Stimulated activated CD4-positive, alpha-beta T cell treated with anti-CD3 and anti-CD28 coated beads, Interleukin-15, amount 100 ng/mL, for 48 hours (primary cell): ENCODE measurements around the gene KIF3C.
"Not testable (repeated sequence)": the region's sequence is repeated elsewhere in the genome, so short reads cannot be mapped to it uniquely, and the experiment has no call there.

Experiments
- DNase-seq, 2 donors: peaks; one replicate each; pipeline ENCODE4 v3.0.0-alpha.2; 2020; ENCODE audit warnings: low read depth in 2 of 2

Gene KIF3C

DNA sequence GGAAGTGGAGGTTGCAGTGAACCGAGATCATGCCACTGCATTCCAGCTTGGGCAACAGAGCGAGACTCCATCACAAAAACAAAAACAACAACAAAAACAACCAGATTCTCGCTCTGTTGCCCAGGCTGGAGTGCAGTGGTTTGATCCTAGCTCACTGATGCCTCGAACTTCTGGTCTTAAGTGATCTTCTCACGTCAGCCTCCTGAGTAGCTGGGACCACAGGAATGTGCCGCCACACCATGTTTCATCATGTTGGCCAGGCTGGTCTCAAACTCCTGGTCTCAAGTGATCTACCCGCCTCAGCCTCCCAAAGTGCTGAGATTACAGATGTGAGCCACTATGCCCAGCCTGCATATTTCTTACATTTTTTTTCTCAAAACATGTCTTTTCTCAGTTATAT, 64.9 kb downstream of the KIF3C start:
- DNase-seq: not testable (repeated sequence)

DNA sequence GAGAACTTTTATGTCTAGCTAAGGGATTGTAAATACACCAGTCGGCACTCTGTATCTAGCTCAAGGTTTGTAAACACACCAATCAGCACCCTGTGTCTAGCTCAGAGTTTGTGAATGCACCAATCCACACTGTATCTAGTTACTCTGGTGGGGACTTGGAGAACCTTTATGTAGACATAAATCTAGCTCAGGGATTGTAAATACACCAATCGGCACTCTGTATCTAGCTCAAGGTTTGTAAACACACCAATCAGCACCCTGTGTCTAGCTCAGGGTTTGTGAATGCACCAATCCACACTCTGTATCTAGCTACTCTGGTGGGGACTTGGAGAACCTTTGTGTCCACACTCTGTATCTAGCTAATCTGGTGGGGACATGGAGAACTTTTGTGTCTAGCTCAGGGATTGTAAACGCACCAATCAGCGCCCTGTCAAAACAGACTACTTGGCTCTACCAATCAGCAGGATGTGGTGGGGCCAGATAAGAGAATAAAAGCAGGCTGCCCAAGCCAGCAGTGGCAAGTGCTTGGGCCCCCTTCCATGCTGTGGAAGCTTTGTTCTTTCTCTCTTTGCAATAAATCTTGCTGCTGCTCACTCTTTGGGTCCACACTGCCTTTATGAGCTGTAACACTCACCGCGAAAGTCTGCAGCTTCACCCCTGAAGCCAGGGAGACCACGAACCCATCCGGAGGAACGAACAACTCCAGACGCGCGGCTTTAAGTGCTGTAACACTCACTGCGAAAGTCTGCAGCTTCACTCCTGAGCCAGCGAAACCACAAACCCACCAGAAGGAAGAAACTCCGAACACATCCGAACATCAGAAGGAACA, 66.1 kb downstream of the KIF3C start:
- DNase-seq: peak; percentile 3 to 12

DNA sequence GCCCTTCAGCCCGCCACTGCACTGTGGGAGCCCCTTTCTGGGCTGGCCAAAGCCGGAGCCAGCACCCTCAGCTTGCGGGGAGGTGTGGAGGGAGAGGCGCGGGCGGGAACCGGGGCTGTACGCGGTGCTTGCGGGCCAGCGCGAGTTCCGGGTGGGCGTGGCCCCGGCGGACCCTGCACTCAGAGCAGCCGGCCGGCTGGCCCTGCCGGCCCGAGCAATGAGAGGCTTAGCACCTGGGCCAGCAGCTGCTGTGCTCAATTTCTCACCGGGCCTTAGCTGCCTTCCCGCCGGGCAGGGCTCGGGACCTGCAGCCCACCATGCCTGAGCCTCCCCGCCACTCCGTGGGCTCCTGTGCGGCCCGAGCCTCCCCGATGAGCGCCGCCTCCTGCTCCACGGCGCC, 66.9 kb downstream of the KIF3C start:
- DNase-seq: not testable (repeated sequence)

DNA sequence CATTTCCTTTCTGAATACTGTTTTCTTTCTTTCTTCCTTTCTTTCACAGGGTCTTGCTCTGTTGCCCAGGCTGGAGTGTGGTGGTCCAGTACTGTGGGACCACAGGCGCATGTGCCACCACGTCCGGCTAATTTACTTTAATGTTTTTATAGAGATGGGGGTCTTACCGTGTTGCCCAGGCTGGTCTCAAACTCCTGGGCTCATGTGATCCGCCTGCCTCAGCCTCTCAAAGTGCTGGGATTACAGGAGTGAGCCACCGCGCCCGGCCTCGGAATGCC, 68.7 kb downstream of the KIF3C start:
- DNase-seq: not testable (repeated sequence)

DNA sequence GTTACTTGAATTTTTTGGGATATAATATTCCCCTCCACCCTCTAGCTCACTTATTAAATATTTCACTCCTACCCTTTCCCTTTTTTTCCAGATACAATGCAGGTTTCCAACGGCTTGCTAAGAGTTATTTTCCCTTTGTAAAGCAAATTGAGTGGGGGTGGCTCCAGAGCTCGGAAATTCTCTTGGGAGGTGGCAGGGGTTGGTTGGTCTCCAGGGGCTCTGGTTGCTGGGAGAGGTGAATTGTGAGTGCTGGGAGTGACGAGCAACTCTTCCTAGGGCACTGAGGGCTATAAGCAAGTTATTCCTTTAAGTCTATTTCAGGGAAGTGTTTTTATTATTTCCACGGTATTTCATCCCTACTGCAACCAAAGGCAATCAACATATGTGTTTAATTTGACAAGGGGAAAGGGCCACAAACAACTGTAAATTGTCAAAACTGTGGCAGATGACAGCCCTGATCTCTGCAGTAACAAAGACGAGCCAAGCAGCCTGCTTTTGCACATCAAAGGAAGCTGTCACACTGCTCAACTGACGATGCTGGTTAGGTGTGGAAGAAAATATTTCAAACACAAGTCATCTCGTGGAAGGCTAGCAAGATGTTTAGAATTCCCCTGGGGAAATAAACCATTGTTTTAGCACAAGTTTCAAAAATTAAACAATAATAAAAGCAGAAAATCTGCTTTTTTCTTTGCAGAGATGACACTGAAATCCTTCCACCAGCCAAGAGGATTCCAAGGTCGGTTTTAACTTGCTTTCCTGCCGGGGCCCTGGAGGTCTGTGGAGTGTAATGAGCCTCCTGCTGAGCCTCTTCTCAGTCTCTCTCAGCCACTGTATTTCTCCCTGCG, 69.2 kb downstream of the KIF3C start:
- no peak for DNase-seq

DNA sequence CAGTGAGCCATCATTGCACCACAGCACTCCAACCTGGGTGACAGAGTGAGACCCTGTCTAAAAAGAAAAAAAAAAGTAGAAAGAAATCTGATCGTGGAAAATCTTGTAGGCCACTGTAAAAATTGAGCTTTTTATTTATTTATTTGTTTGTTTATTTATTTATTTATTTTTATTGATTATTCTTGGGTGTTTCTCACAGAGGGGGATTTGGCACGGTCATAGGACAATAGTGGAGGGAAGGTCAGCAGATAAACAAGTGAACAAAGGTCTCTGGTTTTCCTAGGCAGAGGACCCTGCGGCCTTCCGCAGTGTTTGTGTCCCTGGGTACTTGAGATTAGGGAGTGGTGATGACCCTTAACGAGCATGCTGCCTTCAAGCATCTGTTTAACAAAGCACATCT, 72.7 kb downstream of the KIF3C start:
- not testable (repeated sequence) for DNase-seq

DNA sequence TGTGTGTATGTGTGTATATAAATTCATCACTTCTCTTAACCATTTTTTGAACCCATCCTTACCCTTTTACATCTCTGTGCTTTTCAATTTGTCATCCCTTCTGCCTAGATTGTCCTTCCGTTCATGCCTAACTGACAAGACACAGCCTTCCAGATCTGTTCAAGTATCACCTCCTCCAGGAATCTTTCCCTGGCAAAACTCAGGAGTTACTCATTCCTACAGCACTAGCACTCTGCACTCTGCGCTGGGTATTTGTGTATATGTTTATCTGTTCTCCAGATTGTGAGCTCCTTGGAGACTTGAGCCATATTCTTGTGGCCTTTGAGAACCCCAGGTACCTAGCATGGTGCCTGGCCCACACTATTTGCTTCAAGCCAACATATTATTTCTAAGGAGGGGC, 77.2 kb downstream of the KIF3C start:
- DNase-seq: no peak

DNA sequence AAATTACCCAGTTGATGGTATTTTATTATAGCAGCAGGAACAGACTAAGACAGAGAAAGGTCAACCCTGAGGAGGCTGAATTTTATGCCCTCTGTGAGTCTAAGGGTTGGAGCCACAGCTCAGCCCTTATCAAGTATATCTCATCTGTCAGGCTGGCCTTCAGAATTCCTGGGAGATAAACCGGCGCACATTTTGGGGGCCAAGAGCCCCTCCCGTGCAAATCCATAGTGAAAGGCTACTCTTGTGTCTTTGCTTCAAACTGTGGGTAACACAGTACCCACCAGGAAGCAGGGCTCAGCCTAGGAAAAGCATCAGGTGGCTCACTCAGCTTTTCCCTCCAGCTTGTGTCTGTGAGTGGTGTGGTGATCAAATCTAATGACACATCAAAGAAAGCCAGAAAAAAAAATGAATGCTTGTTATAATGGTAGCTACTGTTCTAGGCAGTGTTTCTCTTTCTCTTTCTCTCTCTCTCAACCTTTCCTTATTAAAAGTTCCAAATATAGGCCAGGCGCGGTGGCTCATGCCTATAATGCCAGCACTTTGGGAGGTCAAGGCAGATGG, 79.0 kb downstream of the KIF3C start:
- DNase-seq: no peak

DNA sequence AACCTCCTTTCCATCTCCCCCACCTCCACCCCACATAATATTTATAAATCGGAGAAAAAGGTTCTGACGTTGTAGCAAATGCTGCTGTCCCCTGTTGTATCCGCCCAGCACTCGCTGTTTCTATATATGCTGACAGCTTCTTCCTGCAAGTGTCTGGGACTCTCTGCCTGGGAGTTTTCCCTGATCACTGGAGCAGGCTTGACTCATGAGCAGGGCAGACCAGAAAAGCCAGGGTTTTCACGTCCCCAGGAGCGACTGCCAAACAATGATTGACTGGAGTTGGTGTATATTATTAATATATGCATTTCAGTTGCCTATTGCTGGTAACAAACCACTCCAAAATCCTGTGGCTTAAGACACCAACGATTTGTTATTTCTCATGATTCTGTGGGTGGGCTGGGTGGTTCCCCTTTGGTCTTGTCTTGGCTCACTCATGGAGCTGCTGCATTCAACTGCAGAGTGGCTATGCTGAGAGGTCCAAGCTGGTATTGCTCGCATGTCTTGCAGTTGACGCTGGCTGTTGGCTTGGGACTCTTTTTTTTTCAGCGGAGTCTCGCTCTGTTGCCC, 82.8 kb downstream of the KIF3C start:
- DNase-seq: no peak

DNA sequence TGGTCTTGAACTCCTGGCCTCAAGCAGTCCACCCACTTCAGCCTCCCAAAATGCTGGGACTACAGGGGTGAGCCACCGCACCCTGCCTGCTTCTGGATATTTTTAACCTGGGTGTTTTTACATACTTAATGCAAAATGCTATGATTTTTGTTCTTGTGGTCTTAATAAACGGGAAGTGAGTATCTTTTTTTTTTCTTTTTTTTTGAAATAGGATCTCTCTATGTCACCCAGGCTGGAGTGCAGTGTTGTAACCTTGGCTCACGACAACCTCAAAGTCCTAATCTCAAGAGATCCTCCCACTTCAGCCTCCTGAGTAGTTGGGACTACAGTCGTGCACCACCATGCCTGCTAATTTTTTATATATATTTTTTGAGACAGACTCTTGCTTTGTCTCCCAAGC, 84.8 kb downstream of the KIF3C start:
- no peak for DNase-seq

DNA sequence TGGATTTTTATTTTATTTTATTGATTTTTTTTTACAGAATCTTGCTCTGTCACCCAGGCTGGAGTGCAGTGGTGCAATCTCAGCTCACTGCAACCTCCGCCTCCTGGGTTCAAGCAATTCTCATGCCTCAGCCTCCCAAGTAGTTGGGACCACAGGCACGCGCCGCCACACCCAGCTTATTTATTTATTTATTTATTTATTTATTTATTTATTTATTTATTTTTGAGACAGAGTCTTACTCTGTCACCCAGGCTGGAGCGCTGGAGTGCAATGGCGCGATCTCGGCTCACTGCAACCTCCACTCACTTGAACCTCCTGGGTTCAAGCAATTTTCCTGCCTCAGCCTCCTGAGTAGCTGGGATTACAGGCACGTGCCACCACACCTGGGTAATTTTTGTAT, 86.0 kb downstream of the KIF3C start:
- not testable (repeated sequence) for DNase-seq

DNA sequence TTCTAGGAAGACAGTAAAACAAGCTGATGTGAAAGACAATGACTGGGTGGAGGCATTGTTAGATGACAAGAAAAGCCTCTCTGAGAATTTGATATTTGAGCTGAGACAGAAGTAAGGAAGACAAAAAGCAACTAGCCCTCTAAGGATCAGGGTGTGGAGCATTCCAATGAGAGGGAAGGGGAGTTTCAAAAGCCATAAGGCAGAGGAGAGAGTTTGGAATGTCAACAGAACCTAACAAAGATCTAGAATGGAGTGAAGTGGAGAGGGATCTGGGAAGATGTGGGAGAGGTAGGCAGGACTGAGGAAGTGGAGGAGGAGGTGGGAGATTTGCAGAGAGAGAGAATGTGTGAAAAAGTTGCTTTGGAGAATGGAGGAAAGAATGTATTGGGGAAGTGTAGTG, 86.7 kb downstream of the KIF3C start:
- no peak for DNase-seq

DNA sequence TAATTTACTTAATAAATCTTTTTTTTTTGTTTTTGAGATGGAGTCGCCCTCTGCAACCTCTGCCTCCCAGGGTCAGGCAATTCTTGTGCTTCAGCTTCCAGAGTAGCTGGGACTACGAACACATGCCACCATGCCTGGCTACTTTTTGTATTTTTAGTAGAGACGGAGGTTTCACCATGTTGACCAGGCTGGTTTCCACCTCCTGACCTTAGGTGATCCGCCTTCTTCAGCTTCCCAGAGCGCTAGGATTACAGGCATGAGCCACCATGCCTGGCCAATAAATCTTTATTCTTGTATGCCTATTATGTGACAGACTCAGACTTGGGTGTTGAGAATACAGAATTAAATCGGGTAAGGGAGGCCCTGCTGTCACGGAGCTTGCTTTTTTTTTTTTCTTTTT, 87.3 kb downstream of the KIF3C start:
- no peak for DNase-seq

DNA sequence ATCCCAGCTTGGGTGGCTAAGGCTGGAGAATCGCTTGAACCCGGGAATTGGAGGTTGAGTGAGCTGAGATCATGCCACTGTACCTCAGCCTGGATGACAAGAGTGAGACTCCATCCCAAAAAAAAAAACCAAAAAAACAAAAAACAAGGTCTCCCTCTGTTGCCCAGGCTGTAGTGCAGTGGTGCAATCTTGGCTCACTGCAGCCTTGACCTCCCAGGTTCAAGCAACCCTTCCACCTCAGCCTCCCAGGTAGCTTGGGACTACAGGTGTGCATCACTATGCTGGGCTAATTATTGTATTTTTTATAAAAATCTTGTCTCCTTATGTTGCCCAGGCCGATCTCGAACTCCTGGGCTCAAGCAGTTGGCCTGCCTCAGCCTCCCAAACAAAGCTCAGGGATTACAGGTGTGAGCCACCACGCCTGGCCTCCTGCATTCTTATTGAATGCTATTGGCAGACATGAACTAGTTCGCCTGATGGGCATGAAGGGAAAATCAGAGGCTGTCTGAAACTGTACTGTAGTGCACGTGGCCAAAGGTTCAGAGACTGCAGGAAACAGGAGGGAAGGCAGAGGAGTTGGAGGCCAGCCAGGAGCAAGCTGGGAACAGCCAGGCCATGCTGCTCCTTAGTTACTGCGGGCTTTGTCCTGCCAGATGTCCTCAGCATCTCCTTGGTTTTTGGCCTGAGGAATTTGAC, 88.0 kb downstream of the KIF3C start:
- DNase-seq: no peak

DNA sequence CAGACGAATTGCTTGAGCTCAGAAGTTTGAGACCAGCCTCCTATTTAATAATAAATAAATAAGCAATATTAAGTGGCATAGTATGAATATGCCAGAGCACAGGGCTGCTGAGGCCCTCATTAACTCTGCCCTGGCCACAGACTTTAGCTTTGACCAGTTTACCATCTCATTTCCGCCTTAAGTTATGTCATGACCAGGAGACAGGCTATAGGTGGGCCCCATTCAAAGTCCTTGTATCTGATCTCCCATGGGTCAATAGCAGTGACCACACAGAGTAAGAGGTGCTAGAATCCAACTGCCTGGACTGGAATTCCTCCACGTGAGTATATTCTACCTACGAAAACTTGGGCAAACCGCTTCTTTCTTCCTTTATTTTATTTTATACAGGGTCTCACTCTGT, 90.6 kb downstream of the KIF3C start:
- no peak for DNase-seq

DNA sequence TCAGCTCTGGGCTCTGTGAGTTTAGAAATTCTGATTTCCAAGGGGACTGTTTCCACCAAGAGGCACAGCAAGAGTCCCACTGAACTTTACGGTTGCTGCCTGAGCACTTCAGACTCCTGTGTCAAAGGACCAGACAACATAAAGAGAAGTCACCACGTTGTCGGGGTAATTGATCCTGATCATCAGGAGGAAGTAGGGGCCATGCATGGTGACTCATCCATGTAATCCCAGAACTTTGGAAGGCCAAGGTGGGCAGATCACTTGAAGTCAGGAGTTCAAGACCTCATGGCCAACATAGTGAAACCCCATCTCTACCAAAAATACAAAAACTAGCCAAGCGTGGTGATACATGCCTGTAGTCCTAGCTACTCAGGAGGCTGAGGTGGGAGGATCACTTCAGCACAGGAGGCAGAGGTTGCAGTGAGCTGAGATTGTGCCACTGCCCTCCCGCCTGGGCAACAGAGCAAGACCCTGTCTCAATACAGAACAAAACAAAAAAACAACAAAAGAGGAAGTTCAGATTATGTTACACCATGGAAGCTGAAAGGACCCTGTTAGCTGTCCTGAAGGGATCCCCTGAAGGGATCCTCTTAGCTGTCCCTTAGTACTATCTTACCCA, 94.6 kb downstream of the KIF3C start:
- no peak for DNase-seq

DNA sequence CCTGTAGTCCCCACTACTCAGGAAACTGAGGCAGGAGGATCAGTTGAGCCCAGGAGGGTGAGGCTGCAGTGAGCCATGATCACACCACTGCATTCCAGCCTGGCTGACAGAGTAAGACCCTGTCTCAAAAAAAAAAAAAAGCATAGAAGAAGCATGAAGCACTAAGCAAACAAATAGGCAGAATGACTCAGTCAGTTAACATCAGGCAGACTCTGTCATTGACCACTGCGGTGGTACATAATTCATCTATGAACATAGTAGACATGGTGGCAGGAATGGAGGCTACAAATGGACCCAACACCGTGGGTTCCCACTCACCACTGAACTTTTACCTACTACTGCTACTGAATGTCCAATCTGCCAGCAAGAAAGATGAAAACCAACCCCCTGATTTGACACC, 96.4 kb downstream of the KIF3C start:
- no peak for DNase-seq

DNA sequence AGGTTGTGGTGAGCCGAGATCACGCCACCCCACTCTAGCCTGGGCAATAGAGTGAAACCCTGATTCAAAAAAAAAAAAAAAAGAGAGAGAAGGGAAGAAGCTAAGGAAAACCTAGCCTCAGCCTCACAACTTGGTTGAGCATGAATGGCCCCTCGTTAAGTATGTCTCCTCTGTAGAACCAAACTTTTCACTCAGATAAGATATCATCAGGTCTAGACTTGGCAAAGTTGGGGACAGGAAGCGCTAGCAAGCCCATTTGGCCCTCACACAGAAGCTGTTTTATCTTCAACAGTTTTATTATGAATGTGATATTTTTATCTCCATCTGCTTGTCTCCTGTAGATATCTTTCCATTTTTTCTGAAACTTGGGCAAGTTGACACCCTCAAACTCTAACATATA, 100.5 kb downstream of the KIF3C start:
- DNase-seq: no peak

DNA sequence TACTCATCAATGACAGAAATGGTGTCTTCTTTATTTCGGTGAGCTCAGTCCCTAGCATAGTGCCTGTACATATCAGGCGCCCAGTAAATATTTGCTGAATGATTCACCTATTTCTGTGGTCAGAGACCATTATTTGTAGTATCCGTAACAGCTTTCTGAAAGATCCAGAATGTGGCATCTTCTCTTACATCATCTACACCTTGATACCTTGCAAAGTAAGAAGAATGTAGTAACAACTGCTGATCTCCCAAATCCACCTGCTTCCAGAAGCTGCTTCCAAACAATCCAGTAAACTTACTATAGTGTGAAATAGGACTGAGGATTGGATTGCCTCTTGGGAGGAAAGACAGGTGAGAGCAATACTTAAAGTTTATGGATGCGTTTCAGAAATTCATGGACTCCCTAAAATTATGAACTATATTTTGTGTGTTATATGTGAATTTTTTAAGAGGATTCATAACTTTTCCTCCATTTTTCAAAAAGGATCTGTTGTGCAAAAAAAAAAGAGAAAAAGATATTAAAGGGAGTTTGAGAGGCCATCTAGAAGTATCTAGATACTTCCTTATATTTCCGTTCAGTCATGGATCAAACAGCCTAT, 103.1 kb downstream of the KIF3C start:
- no peak for DNase-seq

DNA sequence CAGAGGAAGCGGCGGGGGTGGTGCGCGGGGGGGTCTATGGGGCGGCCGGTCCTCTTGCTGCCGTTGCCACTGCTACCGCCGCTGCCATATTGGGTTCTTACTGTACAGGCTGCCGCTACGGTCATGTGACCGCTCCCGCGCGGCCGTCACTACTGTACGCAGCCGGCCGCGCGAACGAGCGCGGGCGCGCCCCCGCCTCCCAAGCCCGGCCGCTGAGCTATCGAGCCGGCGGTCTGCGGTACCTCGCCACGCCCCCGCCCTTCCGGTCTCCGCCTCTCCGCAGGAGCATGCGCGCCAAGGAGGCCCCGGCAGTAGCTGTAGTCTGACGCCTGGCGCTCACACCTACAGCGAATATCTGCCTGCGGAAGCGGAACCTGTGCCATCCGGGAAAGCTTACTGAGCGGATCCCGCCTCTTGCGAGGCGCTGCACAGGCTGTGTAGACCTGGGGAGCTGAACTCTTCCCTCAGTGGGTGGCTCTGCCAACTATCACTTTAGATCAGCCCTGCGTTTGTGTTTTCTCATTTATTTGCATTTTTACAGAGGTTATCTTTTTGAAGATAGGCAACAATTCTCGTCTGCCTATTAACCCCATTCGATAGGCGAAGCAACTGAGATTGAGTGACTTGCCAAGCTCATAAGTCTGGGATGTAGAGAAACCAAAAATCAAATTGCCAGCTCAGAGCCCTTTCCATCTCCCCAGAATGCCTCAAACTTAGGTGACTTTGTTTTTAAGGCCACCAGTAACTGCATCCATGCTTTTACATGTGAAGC, 103.8 kb downstream of the KIF3C start, which contains the start of gene ASXL2:
Gene ASXL2 (minus strand): TSS at position 127 of the 772 bp plus-strand sequence. CDS start 265 bp downstream, outside the sequence.
- DNase-seq: peak; percentile 96
